HEK293 (cell line): ENCODE data around the gene PBX3.

Experiments
- CTCF ChIA-PET: fragments of 350-600 bp; formaldehyde crosslinking; extraction: SDS; loops from one replicate; lab custom pipeline; 2021; ENCODE audit warnings: antibody characterized with exemption; lab: Yijun Ruan, JAX
- POLR2A ChIA-PET: fragments of 300-600 bp; formaldehyde crosslinking; extraction: SDS; loops from one replicate; lab custom pipeline; 2020; ENCODE audit warnings: antibody characterized with exemption, inconsistent platforms; lab: Yijun Ruan, JAX
- H3K27ac ChIP-seq: fragments of 200-500 bp; sonication (Bioruptor generic); 2 replicates; pipeline ENCODE4 v1.5.1; 2014; ENCODE audit warnings: low read depth, low read length, control low read depth, inconsistent platforms; ENCODE audit errors: extremely low read depth
- H3K36me3 ChIP-seq, 2 experiments: fragments of 200-500 bp in 1 of 2; sonication (Bioruptor generic) in 1 of 2; 1 replicate in 1 of 2; 2 replicates in 1 of 2; pipeline ENCODE4 v1.5.1; 2014 to 2017; ENCODE audit warnings: inconsistent platforms in 2 of 2, low read length in 2 of 2; ENCODE audit not compliant: control insufficient read depth in 2 of 2, insufficient read depth in 1 of 2
- H3K4me1 ChIP-seq: fragments of 200-500 bp; sonication (Bioruptor generic); 2 replicates; pipeline ENCODE4 v1.5.1; 2014; ENCODE audit warnings: mild to moderate bottlenecking, low read length, inconsistent platforms; ENCODE audit not compliant: control insufficient read depth, insufficient read depth
- H3K4me3 ChIP-seq: 2 replicates; pipeline ENCODE4 v1.5.1; 2011; ENCODE audit warnings: low read depth, mild to moderate bottlenecking, control low read depth, low read length, moderate library complexity
- H3K9me3 ChIP-seq: fragments of 200-500 bp; sonication (Bioruptor generic); 2 replicates; pipeline ENCODE4 v1.5.1; 2014; ENCODE audit warnings: low read depth, low read length, inconsistent platforms; ENCODE audit not compliant: control insufficient read depth, insufficient read depth
- FEZF1 ChIP-seq: fragments of 450-650 bp; formaldehyde crosslinking; IDR thresholded peaks from 2 replicates; pipeline ENCODE4 v1.5.1; 2016; ENCODE audit warnings: missing biosample characterization, missing genetic modification characterization
- GLIS2 ChIP-seq: fragments of 450-650 bp; formaldehyde crosslinking; IDR thresholded peaks from 2 replicates; pipeline ENCODE4 v1.5.1; 2016; ENCODE audit warnings: missing biosample characterization, missing genetic modification characterization
- HOXA7 ChIP-seq: sonication (generic); formaldehyde crosslinking; IDR thresholded peaks from 2 replicates; pipeline ENCODE4 v1.8.1; 2022; ENCODE audit warnings: missing genetic modification reagents, borderline replicate concordance
- IKZF3 ChIP-seq: fragments of 450-650 bp; IDR thresholded peaks from 2 replicates; pipeline ENCODE4 v1.5.0; 2018; ENCODE audit warnings: missing biosample characterization, mild to moderate bottlenecking, missing genetic modification characterization, moderate library complexity
- MZF1 ChIP-seq: fragments of 450-650 bp; formaldehyde crosslinking; IDR thresholded peaks from 2 replicates; pipeline ENCODE4 v1.5.1; 2017; ENCODE audit warnings: missing biosample characterization, missing genetic modification characterization, borderline replicate concordance
- ZBTB48 ChIP-seq: fragments of 450-650 bp; formaldehyde crosslinking; IDR thresholded peaks from 2 replicates; pipeline ENCODE4 v1.5.1; 2016; ENCODE audit warnings: missing biosample characterization, missing genetic modification characterization
- ZEB2 ChIP-seq: fragments of 450-650 bp; formaldehyde crosslinking; IDR thresholded peaks from 2 replicates; pipeline ENCODE4 v1.5.1; 2016; ENCODE audit warnings: missing biosample characterization, missing genetic modification characterization
- ZNF132 ChIP-seq: fragments of 450-650 bp; formaldehyde crosslinking; IDR thresholded peaks from 2 replicates; pipeline ENCODE4 v1.5.1; 2017; ENCODE audit warnings: missing biosample characterization, missing genetic modification characterization, borderline replicate concordance
- ZNF24 ChIP-seq: fragments of 450-650 bp; formaldehyde crosslinking; IDR thresholded peaks from 2 replicates; pipeline ENCODE4 v1.5.1; 2016; ENCODE audit warnings: missing biosample characterization, missing genetic modification characterization
- ZNF274 ChIP-seq, 2 experiments: fragments of 200-500 bp in 1 of 2; fragments of 450-650 bp in 1 of 2; sonication (Bioruptor generic) in 1 of 2; formaldehyde crosslinking in 1 of 2; IDR thresholded peaks; 2 replicates each; pipeline versions ENCODE4 v1.5.1 to v1.6.1; 2014 to 2016; ENCODE audit warnings: borderline replicate concordance in 1 of 2, inconsistent platforms in 1 of 2, low read length in 1 of 2, missing biosample characterization in 1 of 2, missing genetic modification characterization in 1 of 2
- ZNF311 ChIP-seq: fragments of 450-650 bp; formaldehyde crosslinking; IDR thresholded peaks from 2 replicates; pipeline ENCODE4 v1.5.1; 2017; ENCODE audit warnings: missing biosample characterization, missing genetic modification characterization, borderline replicate concordance
- ZNF501 ChIP-seq: fragments of 450-650 bp; formaldehyde crosslinking; IDR thresholded peaks from 2 replicates; pipeline ENCODE4 v1.5.1; 2016; ENCODE audit warnings: missing biosample characterization, missing genetic modification characterization
- ZNF548 ChIP-seq: fragments of 450-650 bp; formaldehyde crosslinking; IDR thresholded peaks from 2 replicates; pipeline ENCODE4 v1.5.1; 2016; ENCODE audit warnings: missing biosample characterization, missing genetic modification characterization
- ZNF629 ChIP-seq: fragments of 450-650 bp; formaldehyde crosslinking; IDR thresholded peaks from 2 replicates; pipeline ENCODE4 v1.5.1; 2017; ENCODE audit warnings: missing biosample characterization, missing genetic modification characterization
- ZNF843 ChIP-seq: fragments of 450-650 bp; formaldehyde crosslinking; IDR thresholded peaks from 2 replicates; pipeline ENCODE4 v1.5.1; 2016; ENCODE audit warnings: missing biosample characterization, missing genetic modification characterization
- ZXDB ChIP-seq: fragments of 450-650 bp; formaldehyde crosslinking; IDR thresholded peaks from 2 replicates; pipeline ENCODE4 v1.5.1; 2016; ENCODE audit warnings: missing biosample characterization, missing genetic modification characterization
- TF ChIP-seq, protein P1 (sequence below): fragments of 450-650 bp; formaldehyde crosslinking; IDR thresholded peaks from 2 replicates; pipeline ENCODE4 v1.5.1; 2017; ENCODE audit warnings: missing biosample characterization, missing genetic modification characterization
- TF ChIP-seq, protein P2 (sequence below): fragments of 450-650 bp; IDR thresholded peaks from 2 replicates; pipeline ENCODE4 v1.5.1; 2018; ENCODE audit warnings: missing biosample characterization, mild to moderate bottlenecking, missing genetic modification characterization
- TF ChIP-seq, protein P3 (sequence below): fragments of 450-650 bp; formaldehyde crosslinking; IDR thresholded peaks from 2 replicates; pipeline ENCODE4 v1.5.1; 2016; ENCODE audit warnings: missing biosample characterization, missing genetic modification characterization
- TF ChIP-seq, protein P4 (sequence below): fragments of 450-650 bp; formaldehyde crosslinking; IDR thresholded peaks from 2 replicates; pipeline ENCODE4 v1.5.1; 2017; ENCODE audit warnings: missing biosample characterization, mild to moderate bottlenecking, missing genetic modification characterization, moderate library complexity
- TF ChIP-seq, protein P5 (sequence below): fragments of 450-650 bp; formaldehyde crosslinking; IDR thresholded peaks from 2 replicates; pipeline ENCODE4 v1.5.1; 2016; ENCODE audit warnings: missing biosample characterization, missing genetic modification characterization

The PBX3 gene

DNA sequence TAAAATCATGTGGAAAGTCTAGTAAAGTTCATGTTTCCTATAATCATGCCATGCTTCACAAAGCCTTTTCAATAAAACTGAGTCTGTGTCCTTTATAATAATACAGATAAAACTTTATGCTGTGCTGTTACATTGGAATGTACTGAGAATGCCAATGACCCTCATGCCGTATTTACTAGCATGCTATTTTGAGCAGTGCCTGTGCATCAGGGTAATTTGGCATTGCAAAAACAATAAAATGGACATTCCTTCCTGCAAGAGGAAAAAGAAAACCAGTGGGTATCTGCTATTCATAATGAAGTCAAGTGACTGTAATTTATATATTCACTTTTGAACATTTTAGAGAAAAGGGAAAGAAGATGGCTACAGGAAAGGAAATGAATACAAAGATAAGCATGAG lies 159.0 kb downstream of the PBX3 start:
- CTCF ChIA-PET = no interaction called here
- Histone ChIP-seq H3K4me1 (peaks cover 35% of the 10 kb centered on the region), H3K9me3 (no peaks in the 10 kb centered on the region), H3K36me3 (no peaks in the 10 kb centered on the region), H3K27ac (no peak overlapping the region), H3K4me3 (no peak overlapping the region)
- no peak for TF ChIP-seq MZF1 (tag by site-specific recombination)
- no peak for TF ChIP-seq ZNF843 (tag by site-specific recombination)
- no peak for TF ChIP-seq ZNF548 (tag by site-specific recombination)
- TF ChIP-seq, protein P1, sequence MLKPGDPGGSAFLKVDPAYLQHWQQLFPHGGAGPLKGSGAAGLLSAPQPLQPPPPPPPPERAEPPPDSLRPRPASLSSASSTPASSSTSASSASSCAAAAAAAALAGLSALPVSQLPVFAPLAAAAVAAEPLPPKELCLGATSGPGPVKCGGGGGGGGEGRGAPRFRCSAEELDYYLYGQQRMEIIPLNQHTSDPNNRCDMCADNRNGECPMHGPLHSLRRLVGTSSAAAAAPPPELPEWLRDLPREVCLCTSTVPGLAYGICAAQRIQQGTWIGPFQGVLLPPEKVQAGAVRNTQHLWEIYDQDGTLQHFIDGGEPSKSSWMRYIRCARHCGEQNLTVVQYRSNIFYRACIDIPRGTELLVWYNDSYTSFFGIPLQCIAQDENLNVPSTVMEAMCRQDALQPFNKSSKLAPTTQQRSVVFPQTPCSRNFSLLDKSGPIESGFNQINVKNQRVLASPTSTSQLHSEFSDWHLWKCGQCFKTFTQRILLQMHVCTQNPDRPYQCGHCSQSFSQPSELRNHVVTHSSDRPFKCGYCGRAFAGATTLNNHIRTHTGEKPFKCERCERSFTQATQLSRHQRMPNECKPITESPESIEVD (tag by site-specific recombination) = peak; percentile 64
- TF ChIP-seq HOXA7 (CRISPR knock-in tag) = no peak
- no peak for TF ChIP-seq ZNF311 (tag by site-specific recombination)
- TF ChIP-seq IKZF3 = no peak; the same call in 1 of the 2 replicates
- no peak for TF ChIP-seq ZNF274 (IDR thresholded peaks at IDR 0.05; ENCODE audit: low read length)
- no peak for TF ChIP-seq ZNF274 (tag by site-specific recombination; IDR thresholded peaks at IDR 0.05; ENCODE audit: borderline replicate concordance)
- TF ChIP-seq ZXDB (tag by site-specific recombination) = peak; percentile 25; the same call in 1 of the 2 replicates
- 0 out of 2 replicates have a peak, but pooled peaks have one; percentile 16 for TF ChIP-seq ZEB2 (tag by site-specific recombination)
- TF ChIP-seq ZNF132 (tag by site-specific recombination) = no peak
- TF ChIP-seq, protein P2, sequence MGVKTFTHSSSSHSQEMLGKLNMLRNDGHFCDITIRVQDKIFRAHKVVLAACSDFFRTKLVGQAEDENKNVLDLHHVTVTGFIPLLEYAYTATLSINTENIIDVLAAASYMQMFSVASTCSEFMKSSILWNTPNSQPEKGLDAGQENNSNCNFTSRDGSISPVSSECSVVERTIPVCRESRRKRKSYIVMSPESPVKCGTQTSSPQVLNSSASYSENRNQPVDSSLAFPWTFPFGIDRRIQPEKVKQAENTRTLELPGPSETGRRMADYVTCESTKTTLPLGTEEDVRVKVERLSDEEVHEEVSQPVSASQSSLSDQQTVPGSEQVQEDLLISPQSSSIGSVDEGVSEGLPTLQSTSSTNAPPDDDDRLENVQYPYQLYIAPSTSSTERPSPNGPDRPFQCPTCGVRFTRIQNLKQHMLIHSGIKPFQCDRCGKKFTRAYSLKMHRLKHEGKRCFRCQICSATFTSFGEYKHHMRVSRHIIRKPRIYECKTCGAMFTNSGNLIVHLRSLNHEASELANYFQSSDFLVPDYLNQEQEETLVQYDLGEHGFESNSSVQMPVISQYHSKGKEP = peak; percentile 77
- peak; percentile 36; the same call in 1 of the 2 replicates for TF ChIP-seq FEZF1 (tag by site-specific recombination)
- no peak for TF ChIP-seq ZBTB48
- no peak for TF ChIP-seq ZNF24 (tag by site-specific recombination)
- TF ChIP-seq ZNF501 (tag by site-specific recombination) = no peak
- TF ChIP-seq, protein P3, sequence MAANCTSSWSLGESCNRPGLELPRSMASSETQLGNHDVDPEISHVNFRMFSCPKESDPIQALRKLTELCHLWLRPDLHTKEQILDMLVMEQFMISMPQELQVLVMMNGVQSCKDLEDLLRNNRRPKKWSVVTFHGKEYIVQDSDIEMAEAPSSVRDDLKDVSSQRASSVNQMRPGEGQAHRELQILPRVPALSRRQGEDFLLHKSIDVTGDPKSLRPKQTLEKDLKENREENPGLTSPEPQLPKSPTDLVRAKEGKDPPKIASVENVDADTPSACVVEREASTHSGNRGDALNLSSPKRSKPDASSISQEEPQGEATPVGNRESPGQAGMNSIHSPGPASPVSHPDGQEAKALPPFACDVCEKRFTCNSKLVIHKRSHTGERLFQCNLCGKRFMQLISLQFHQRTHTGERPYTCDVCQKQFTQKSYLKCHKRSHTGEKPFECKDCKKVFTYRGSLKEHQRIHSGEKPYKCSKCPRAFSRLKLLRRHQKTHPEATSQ (tag by site-specific recombination) = no peak
- POLR2A ChIA-PET = no interaction called here

DNA sequence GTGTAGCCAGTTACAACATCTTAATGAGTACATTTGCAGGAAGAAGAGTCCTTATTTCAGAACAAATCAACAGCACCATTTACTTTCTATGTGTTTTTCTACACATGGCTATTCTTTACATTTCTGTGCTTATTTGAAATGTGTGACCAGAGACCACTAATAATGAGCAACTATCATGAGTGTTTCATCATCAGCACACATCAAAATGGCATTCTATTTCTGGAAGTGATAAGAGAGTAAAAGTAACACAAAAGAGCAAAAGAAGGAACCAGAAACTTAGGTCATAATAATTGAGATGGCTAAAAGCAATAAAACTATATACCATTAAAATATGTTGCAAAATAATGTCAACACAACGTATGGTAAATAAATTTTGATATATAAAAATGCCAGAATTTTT lies 159.7 kb downstream of the PBX3 start:
- ChIA-PET CTCF (no interaction called here), POLR2A (interaction anchor here (0.5 kb wide), 1 partner anchor 470 kb away, joined by 4 read pairs; no protein-coding TSS in a partner anchor)
- H3K9me3 ChIP-seq = no peaks in the 10 kb centered on the region
- TF ChIP-seq, protein P4, sequence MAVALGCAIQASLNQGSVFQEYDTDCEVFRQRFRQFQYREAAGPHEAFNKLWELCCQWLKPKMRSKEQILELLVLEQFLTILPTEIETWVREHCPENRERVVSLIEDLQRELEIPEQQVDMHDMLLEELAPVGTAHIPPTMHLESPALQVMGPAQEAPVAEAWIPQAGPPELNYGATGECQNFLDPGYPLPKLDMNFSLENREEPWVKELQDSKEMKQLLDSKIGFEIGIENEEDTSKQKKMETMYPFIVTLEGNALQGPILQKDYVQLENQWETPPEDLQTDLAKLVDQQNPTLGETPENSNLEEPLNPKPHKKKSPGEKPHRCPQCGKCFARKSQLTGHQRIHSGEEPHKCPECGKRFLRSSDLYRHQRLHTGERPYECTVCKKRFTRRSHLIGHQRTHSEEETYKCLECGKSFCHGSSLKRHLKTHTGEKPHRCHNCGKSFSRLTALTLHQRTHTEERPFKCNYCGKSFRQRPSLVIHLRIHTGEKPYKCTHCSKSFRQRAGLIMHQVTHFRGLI (tag by site-specific recombination) = no peak
- TF ChIP-seq FEZF1 (tag by site-specific recombination) (peak; percentile 72), GLIS2 (tag by site-specific recombination) (no peak), ZNF629 (tag by site-specific recombination) (no peak)
- TF ChIP-seq, protein P5, sequence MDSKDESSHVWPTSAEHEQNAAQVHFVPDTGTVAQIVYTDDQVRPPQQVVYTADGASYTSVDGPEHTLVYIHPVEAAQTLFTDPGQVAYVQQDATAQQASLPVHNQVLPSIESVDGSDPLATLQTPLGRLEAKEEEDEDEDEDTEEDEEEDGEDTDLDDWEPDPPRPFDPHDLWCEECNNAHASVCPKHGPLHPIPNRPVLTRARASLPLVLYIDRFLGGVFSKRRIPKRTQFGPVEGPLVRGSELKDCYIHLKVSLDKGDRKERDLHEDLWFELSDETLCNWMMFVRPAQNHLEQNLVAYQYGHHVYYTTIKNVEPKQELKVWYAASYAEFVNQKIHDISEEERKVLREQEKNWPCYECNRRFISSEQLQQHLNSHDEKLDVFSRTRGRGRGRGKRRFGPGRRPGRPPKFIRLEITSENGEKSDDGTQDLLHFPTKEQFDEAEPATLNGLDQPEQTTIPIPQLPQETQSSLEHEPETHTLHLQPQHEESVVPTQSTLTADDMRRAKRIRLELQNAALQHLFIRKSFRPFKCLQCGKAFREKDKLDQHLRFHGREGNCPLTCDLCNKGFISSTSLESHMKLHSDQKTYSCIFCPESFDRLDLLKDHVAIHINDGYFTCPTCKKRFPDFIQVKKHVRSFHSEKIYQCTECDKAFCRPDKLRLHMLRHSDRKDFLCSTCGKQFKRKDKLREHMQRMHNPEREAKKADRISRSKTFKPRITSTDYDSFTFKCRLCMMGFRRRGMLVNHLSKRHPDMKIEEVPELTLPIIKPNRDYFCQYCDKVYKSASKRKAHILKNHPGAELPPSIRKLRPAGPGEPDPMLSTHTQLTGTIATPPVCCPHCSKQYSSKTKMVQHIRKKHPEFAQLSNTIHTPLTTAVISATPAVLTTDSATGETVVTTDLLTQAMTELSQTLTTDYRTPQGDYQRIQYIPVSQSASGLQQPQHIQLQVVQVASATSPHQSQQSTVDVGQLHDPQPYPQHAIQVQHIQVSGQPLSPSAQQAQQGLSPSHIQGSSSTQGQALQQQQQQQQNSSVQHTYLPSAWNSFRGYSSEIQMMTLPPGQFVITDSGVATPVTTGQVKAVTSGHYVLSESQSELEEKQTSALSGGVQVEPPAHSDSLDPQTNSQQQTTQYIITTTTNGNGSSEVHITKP (tag by site-specific recombination) = no peak
- TF ChIP-seq, protein P1 (tag by site-specific recombination) = 0 out of 2 replicates have a peak, but pooled peaks have one; percentile 23
- TF ChIP-seq, all 188 proteins: peak for 2
- H3K27ac ChIP-seq = no peak overlapping the region
- H3K4me3 ChIP-seq = no peak overlapping the region
- peaks cover 34% of the 10 kb centered on the region for H3K4me1 ChIP-seq
- H3K36me3 ChIP-seq = no peaks in the 10 kb centered on the region
